22Rv1 (cell line): ENCODE measurements around the gene SCYGR1.

Source experiments
- CTCF ChIP-seq: fragments of 450-650 bp; IDR thresholded peaks from 2 replicates; pipeline ENCODE4 v1.5.1; 2017; ENCODE audit warnings: mild to moderate bottlenecking
- ZFX ChIP-seq: fragments of 450-650 bp; IDR thresholded peaks from 2 replicates; pipeline ENCODE4 v1.6.1; 2017; ENCODE audit warnings: antibody characterized with exemption, borderline replicate concordance

GRCh38 chr2:227349989-227350612 lies 37.6 kb downstream of the SCYGR1 start:
- no peak for TF ChIP-seq CTCF
- no peak for TF ChIP-seq ZFX
